Measurements from ENCODE around the gene DIAPH2.

DIAPH2 gene

GRCh38 chrX:97628326-97628725 lies 943.7 kb downstream of the DIAPH2 start:
- ChIA-PET CTCF (no interaction called here), POLR2A (no interaction called here)
- DNase-seq (ENCODE audit: extremely low spot score), result no peak
- TF ChIP-seq LEF1 (IDR thresholded peaks at IDR 0.05; ENCODE audit: borderline replicate concordance) (no peak), NFRKB (IDR thresholded peaks at IDR 0.05) (no peak), SP1 (IDR thresholded peaks at IDR 0.05) (no peak), FOXK2 (IDR thresholded peaks at IDR 0.05) (no peak), BHLHE40 (IDR thresholded peaks at IDR 0.05; ENCODE audit: borderline replicate concordance) (no peak), TARDBP (IDR thresholded peaks at IDR 0.05) (no peak), ELF4 (IDR thresholded peaks at IDR 0.05) (no peak), L3MBTL2 (conservative IDR thresholded peaks at IDR 0.05) (no peak), SUZ12 (IDR thresholded peaks at IDR 0.05) (no peak), ZNF384 (IDR thresholded peaks at IDR 0.05) (no peak), FOXA1 (IDR thresholded peaks at IDR 0.05) (no peak), ARNT (IDR thresholded peaks at IDR 0.05) (no peak), CTBP1 (IDR thresholded peaks at IDR 0.05; ENCODE audit: borderline replicate concordance) (no peak), HDGF (IDR thresholded peaks at IDR 0.05; ENCODE audit: borderline replicate concordance) (no peak), PKNOX1 (IDR thresholded peaks at IDR 0.05) (no peak), FOXM1 (IDR thresholded peaks at IDR 0.05; ENCODE audit: borderline replicate concordance) (no peak)

GRCh38 chrX:97628807-97629596 lies 944.4 kb downstream of the DIAPH2 start:
- POLR2A ChIA-PET, result no interaction called here
- TF ChIP-seq CTBP1 (IDR thresholded peaks at IDR 0.05; ENCODE audit: borderline replicate concordance) (no peak), FOXA1 (IDR thresholded peaks at IDR 0.05) (no peak), SUZ12 (IDR thresholded peaks at IDR 0.05) (no peak), PKNOX1 (IDR thresholded peaks at IDR 0.05) (no peak), FOXK2 (IDR thresholded peaks at IDR 0.05) (no peak), ELF4 (IDR thresholded peaks at IDR 0.05) (no peak), NFRKB (IDR thresholded peaks at IDR 0.05) (no peak), HDGF (IDR thresholded peaks at IDR 0.05; ENCODE audit: borderline replicate concordance) (no peak), SP1 (IDR thresholded peaks at IDR 0.05) (no peak), BHLHE40 (IDR thresholded peaks at IDR 0.05; ENCODE audit: borderline replicate concordance) (no peak), ARNT (IDR thresholded peaks at IDR 0.05) (no peak), ZNF384 (IDR thresholded peaks at IDR 0.05) (no peak), TARDBP (IDR thresholded peaks at IDR 0.05) (no peak), L3MBTL2 (conservative IDR thresholded peaks at IDR 0.05) (no peak)
- DNase-seq (ENCODE audit: extremely low spot score), result no peak
- CTCF ChIA-PET, result no interaction called here

- no peak for TF ChIP-seq SUZ12 (IDR thresholded peaks at IDR 0.05)
- TF ChIP-seq NFRKB (IDR thresholded peaks at IDR 0.05), result no peak
- TF ChIP-seq ARNT (IDR thresholded peaks at IDR 0.05), result no peak
- no peak for TF ChIP-seq CTBP1 (IDR thresholded peaks at IDR 0.05; ENCODE audit: borderline replicate concordance)
- DNase-seq (ENCODE audit: extremely low spot score), result no peak
- POLR2A ChIA-PET, result no interaction called here
- CTCF ChIA-PET, result no interaction called here
Observed at GRCh38 chrX:97629597-97629985, 944.9 kb downstream of the DIAPH2 start.

GRCh38 chrX:97633798-97634197 lies 949.2 kb downstream of the DIAPH2 start:
- DNase-seq (ENCODE audit: extremely low spot score), result no peak
- POLR2A ChIA-PET, result no interaction called here
- CTCF ChIA-PET, result no interaction called here
- TF ChIP-seq FOXK2 (IDR thresholded peaks at IDR 0.05) (no peak), FOXA1 (IDR thresholded peaks at IDR 0.05) (no peak), NFRKB (IDR thresholded peaks at IDR 0.05) (no peak), PKNOX1 (IDR thresholded peaks at IDR 0.05) (no peak), BHLHE40 (IDR thresholded peaks at IDR 0.05; ENCODE audit: borderline replicate concordance) (no peak)

GRCh38 chrX:97636473-97637140 lies 952.0 kb downstream of the DIAPH2 start:
- CTCF ChIA-PET, result no interaction called here
- TF ChIP-seq PKNOX1 (IDR thresholded peaks at IDR 0.05) (no peak), ELF4 (IDR thresholded peaks at IDR 0.05) (no peak)
- POLR2A ChIA-PET, result no interaction called here

GRCh38 chrX:97637289-97637688 lies 952.6 kb downstream of the DIAPH2 start:
- DNase-seq (ENCODE audit: extremely low spot score), result no peak
- ChIA-PET CTCF (no interaction called here), POLR2A (no interaction called here)
- TF ChIP-seq FOXK2 (IDR thresholded peaks at IDR 0.05) (no peak), ZNF384 (IDR thresholded peaks at IDR 0.05) (no peak), NFRKB (IDR thresholded peaks at IDR 0.05) (no peak), BHLHE40 (IDR thresholded peaks at IDR 0.05; ENCODE audit: borderline replicate concordance) (no peak), SP1 (IDR thresholded peaks at IDR 0.05) (no peak), FOXA1 (IDR thresholded peaks at IDR 0.05) (no peak), CTBP1 (IDR thresholded peaks at IDR 0.05; ENCODE audit: borderline replicate concordance) (no peak), HDGF (IDR thresholded peaks at IDR 0.05; ENCODE audit: borderline replicate concordance) (no peak), ARNT (IDR thresholded peaks at IDR 0.05) (no peak), ELF4 (IDR thresholded peaks at IDR 0.05) (no peak), PKNOX1 (IDR thresholded peaks at IDR 0.05) (no peak), TARDBP (IDR thresholded peaks at IDR 0.05) (no peak), SUZ12 (IDR thresholded peaks at IDR 0.05) (no peak)

More at GRCh38 chrX:97636473-97637140, 952.0 kb downstream of the DIAPH2 start:
- DNase-seq (ENCODE audit: extremely low spot score), result no peak
